OCI-LY1 (cell line): ENCODE results near the gene PRELP.
A peak's percentile ranks its signal among the peaks of the same experiment; 100 is the strongest.

Source experiments
- EZH2 ChIP-seq: fragments of 200-600 bp; sonication (generic), shearing (Covaris generic); IDR thresholded peaks from 2 replicates; pipeline ENCODE4 v1.8.0; 2017; ENCODE audit warnings: borderline replicate concordance, mixed run types, mild to moderate bottlenecking, antibody characterized with exemption, low read length, moderate library complexity, mixed read lengths
- TF ChIP-seq, protein P1 (sequence below): fragments of 200-600 bp; sonication (generic), shearing (Covaris generic); IDR thresholded peaks from 2 replicates; pipeline ENCODE4 v1.5.1; 2017; ENCODE audit warnings: mild to moderate bottlenecking, antibody characterized with exemption, low read length, moderate library complexity, mixed read lengths

DNA sequence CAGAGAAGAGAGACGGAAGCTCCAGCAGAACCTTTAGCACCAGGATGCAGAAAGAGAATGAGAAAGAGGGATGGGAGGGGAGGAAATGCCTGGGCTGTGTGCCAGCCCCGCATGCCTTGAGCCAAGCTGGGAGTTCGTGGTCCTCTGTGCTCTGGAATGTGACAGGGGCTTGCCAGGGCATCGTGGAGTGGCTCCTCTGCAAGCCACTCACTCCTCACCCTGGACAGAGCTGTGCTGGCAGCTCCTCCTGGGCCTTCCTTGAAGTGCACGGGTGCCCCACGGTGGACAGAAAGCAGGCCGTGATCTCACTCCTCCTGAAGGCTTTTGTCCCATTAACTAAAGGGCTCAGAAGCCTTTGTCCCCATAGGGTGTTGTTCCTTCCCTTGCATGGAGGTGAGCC lies 34.8 kb upstream of the PRELP start:
- TF ChIP-seq, protein P1, sequence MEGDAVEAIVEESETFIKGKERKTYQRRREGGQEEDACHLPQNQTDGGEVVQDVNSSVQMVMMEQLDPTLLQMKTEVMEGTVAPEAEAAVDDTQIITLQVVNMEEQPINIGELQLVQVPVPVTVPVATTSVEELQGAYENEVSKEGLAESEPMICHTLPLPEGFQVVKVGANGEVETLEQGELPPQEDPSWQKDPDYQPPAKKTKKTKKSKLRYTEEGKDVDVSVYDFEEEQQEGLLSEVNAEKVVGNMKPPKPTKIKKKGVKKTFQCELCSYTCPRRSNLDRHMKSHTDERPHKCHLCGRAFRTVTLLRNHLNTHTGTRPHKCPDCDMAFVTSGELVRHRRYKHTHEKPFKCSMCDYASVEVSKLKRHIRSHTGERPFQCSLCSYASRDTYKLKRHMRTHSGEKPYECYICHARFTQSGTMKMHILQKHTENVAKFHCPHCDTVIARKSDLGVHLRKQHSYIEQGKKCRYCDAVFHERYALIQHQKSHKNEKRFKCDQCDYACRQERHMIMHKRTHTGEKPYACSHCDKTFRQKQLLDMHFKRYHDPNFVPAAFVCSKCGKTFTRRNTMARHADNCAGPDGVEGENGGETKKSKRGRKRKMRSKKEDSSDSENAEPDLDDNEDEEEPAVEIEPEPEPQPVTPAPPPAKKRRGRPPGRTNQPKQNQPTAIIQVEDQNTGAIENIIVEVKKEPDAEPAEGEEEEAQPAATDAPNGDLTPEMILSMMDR = peak; percentile 43
- TF ChIP-seq EZH2 = no peak
